Upper lobe of left lung (tissue), 4 donors: ENCODE measurements around the gene NRF1.

Experiments used
- CTCF ChIP-seq, 6 experiments: fragments of 450-650 bp in 4 of 6; fragments of 200-600 bp in 2 of 6; sonication (generic) in 2 of 6; IDR thresholded peaks; one replicate each; pipeline ENCODE4 v1.5.1; 2016 to 2019; ENCODE audit warnings: antibody characterized with exemption in 6 of 6
- EP300 ChIP-seq, 4 donors: sonication (generic); formaldehyde crosslinking; IDR thresholded peaks; one replicate each; pipeline ENCODE4 v1.5.1; 2017; ENCODE audit warnings: antibody characterized with exemption in 4 of 4, control low read depth in 2 of 4
- POLR2A ChIP-seq, 4 donors: fragments of 450-650 bp; IDR thresholded peaks; one replicate each; pipeline ENCODE4 v1.5.1; 2016 to 2017; ENCODE audit warnings: antibody characterized with exemption in 4 of 4, mild to moderate bottlenecking in 2 of 4
- POLR2AphosphoS5 ChIP-seq, 2 donors: sonication (generic); formaldehyde crosslinking; IDR thresholded peaks; one replicate each; pipeline ENCODE4 v1.5.1; 2017; ENCODE audit warnings: antibody characterized with exemption in 2 of 2

GRCh38 chr7:129650056-129650758 lies 38.7 kb downstream of the NRF1 start:
- TF ChIP-seq POLR2A (IDR thresholded peaks at IDR 0.05) (no peak), CTCF (IDR thresholded peaks at IDR 0.05) (no peak), POLR2AphosphoS5 (IDR thresholded peaks at IDR 0.05) (no peak), EP300 (IDR thresholded peaks at IDR 0.05) (no peak)
